ENCODE data around the gene CERS1.
"Not testable (repeated sequence)": the region's sequence is repeated elsewhere in the genome, so short reads cannot be mapped to it uniquely, and the experiment has no call there.

The CERS1 gene

GRCh38 chr19:18917593-18917992, 21.6 kb upstream of the CERS1 start:
- DNase-seq = not testable (repeated sequence)

DNA sequence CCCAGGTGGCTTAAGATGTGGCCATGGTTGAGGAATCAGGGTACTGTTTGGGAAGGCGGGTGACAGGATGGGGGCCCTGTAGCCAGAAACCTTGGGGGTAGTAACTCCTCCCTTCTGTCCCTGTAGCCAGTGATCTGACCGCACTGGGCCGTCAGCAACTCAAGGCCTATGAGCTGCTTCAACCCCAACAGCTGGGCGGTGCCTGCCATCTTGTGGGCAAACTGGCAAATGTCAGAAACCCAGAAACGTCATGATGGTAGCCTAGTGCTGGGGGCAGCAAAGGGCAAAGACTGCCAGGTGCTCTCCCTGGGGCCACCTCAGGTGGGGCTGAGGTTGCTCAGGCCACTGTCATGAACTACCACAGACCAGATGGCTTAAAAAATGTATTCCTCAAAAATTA, 19.7 kb upstream of the CERS1 start:
- DNase-seq = peak; percentile 21

- no peak for DNase-seq
Observed at GRCh38 chr19:18913466-18913865, 17.5 kb upstream of the CERS1 start.

- DNase-seq = no peak
Observed at GRCh38 chr19:18912933-18913332, 17.0 kb upstream of the CERS1 start.

DNA sequence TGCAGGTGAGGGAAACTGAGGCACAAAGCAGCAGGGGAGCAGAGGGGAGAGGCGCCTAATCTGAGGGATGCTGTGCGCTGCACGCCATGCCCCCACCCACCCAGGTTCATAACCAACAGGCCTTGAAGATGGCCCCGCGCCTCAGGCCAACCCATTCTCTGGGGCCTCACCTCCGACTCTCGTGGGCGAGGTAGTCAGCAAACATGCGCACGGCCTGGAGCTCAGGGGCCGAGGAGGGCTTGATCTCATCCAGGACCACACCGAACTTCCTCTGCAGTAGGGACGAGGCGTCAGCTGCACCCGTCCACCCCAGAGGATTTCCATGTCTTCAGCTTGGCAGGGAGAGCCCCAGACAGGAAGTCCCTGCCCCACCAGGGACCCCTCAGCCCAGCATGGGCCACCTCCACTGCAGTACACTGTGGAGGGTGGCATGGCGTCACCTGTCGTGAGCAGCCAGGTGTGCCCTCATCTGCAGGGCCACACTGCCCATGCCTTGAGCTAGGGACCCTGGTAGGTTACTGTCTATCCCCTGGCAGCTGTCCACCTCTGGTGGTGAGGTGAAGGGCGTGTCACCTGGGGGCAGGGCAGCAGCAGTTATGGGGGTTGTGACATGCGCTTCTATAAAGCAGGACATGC, 15.0 kb upstream of the CERS1 start:
- DNase-seq = no peak

DNA sequence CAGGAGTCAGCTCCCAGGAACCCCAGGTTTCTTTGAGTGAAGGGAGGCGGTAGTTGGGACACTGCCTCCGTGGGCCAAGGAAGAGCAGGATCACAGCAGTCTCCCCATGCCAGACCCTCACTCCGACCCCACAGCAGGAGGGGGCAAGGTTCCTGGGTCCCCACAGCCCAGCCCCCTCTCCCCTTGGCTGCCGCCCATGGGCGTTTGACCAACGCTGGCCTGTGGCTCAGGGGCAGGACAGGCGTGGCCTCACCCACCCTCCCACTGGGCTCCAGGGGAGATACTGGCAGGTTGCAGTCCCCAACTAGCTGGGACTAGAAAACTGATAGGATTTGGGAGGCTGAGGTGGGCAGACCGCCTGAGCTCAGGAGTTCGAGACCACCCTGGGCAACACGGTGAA, 14.1 kb upstream of the CERS1 start:
- DNase-seq = no peak

DNA sequence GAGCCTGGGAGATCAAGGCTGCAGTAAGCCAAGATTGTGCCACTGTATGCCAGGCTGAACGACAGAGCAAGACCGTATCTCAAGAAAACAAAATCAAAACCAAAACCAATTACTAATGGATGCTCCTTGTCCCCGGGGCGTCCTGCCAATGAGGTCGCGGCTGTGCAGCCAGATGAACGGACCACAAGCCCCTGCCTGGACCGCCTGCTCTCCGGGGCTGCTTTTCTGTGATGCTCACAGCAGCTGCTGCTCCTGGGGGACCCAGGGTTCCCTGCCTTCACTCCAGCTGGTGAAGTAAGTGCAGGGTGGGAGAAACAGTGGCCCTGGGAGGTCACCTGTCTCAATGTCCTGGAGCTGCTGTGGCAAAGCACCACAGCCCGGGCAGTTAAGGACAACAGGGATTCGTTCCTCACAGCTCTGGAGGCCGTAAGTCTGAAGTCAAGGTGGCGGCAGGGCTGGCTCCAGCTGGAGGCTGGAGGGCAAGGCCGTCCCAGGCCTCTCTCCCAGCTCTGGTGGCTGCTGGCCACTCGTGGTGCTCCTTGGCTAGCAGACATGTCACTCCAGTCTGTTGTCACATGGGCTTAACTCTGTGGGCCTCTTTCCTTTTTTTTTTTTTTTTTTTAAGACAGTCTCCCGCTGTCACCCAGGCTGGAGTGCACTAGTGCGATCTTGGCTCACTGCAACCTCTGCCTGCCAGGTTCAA, 13.1 kb upstream of the CERS1 start:
- no peak for DNase-seq

DNA sequence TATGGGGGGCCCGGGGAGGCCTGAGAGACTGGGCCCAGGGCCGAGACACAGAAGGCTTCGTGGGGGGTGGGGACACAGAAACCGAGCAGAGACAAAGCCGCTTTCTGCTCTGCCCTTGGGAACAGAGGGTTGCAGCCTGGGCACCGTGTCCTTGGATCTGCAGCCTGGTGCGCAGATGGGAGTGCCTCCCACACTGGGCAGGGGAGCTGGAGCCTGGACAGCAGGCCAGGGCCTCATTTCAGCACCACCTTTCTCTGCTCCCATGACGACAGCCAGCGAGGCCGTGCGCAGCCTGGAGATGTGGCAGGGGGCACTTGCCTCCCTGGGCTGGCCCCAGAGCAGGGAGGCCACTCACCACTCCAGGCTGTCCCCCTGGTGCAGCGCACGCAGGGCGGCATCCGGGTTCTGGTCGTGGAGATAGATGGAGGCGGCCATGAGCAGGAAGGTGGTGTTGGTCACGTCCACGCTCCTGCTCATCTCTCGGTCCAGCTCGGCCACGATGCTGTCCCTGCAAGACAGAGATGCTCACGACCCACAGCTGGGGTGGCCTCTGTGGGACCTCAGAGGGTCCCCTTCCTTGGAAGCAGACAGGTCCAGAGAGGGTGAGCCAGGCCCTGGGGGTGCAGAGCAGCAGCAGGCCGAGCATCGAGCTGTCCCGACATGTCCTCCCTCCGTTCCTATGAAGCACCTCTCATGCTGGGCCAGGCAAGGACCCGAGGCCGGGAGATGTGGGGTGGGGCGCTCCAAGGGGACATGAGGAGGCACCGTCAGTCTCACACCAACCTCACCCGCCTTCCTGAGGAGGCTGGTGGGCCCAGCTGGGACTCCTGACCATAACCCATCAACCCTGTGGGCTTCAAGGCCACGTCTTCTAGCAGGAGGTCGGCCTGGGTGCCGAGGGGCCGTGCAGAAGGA, 10.9 kb upstream of the CERS1 start:
- DNase-seq = no peak

- no peak for DNase-seq
Observed at GRCh38 chr19:18905513-18906236, 9.7 kb upstream of the CERS1 start.

GRCh38 chr19:18905058-18905456, 9.1 kb upstream of the CERS1 start:
- DNase-seq = no peak

DNA sequence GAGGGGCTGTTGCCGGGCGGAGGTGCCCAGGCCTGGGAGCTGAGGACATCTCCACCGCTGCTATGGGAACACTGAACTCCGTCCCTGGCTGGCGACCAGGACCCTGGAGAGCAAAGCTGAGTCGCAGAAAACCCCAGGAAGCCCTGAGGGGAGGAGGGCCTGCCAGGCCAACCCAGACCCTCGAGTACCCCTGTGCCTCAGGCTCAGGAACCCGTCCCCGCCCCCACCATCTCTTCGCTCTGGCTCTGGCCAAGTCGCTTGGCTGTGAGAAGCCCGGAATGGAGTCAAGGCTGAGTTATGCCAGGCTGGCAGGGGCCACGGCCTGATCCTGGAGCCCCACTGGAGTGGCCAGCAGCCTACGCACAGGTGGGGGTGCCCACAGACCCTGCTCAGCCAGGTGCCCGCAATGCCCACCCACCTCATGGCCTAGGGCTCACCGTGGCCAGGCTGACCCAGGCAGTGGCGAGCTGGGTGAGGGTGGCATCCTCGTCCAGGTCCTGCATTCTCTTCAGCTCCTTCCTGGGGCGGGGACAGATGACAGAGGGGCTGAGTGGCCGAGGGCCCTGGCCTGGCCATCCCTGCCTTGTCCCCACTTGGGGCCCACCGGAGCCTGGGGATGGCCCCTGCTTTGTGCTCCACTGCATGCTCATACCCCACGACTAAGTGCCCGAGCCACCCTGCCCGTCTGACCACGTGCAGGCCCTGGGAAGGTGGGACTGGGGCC, 8.5 kb upstream of the CERS1 start:
- DNase-seq = no peak

GRCh38 chr19:18903156-18904037, 7.4 kb upstream of the CERS1 start:
- DNase-seq = no peak

GRCh38 chr19:18902519-18902918, 6.6 kb upstream of the CERS1 start:
- DNase-seq = not testable (repeated sequence)

DNA sequence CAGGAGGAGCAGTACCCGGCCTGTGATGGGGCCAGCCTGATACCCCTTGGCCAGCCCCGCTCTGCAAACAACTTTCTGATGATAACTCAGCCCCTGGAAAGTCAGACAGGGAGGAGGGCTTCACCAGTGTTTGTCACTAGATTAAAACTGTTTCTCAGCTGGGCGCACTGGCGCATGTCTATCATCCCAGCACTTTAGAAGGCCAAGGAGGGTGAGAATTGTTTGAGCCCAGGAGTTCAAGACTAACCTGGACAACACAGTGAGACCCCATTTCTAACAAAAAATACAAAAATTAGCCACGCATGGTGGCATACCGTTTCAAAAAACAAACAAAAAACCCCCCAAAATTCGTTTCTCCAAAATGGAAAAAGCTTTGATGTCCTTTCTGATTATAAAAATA, 5.5 kb upstream of the CERS1 start:
- no peak for DNase-seq

DNA sequence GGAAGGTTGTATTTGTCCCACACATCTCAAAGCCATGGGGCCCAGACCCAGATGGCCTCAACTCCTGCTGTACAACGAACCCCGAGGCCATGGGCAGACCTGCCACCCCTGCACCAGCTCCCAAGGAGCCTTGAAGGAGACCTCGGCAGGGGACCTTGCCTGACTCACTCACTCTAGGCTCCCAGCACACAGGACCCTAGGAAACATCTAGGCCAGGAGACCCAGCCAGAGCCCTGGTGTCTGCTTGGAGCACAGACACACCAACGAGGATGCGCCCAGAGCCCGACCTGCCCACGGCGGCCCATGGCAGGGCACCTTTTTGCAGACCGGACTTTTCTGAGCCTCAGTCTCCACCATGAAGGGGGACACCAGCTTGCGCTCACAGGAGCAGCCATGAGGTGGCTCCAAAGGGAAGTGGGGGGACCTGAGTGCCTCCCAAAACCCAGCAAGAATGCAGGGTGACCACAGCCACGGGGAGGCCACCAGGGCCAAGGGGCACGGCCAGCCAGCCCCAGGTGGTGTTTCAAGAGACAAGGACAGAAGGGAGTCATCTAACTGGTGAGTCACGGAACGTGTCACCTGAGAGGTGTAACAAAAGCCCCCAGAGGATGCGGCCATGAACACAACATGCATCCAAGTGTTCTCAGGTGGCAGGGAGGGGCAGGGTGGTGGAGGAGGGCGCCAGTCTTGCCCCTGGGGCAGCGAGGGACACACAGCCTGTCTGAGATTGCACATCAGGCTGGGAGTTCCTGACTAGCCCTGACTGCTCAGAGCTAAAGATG, 4.9 kb upstream of the CERS1 start:
- DNase-seq = no peak

GRCh38 chr19:18899624-18900560, 3.9 kb upstream of the CERS1 start:
- DNase-seq = no peak

DNA sequence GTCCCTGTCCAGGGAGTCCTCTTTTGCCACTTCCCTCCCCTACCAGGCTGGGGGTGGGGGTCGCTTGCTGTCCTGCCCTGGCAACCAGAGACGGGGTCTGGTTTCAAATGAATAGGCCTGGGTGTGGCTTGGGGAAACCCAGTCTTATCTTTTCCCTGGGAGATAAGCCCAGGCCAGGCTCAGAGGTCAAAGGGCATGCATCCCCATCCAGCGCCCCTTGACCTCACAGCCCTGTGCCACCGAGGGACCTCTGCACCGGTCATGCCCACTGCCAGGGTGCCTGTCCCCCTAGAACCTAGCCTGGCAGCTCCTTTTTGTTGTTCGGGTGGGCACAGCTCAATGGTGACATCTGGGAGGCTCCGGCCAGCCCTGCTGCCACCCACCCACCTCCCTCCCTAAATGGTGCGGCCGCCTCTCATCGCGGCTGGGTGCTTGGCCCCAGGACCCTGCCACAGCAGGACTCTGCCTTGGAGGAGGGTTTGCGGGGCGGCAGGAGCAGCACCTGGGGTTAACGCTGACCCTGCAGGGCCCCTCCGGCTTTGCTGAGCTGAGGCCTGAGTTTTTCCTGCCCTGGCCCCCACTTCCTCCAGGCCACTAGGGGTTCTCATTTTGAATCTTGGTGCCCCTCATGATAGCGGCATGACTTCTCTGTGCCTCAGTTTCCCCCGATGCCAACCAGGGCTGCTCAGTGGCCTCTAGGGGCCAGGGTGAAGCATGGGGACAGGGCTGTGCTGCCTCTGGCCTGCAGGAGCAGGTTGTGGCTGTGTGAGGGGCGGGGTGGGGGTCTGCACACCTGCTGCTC, 2.9 kb upstream of the CERS1 start:
- DNase-seq = no peak

GRCh38 chr19:18898081-18898606, 2.2 kb upstream of the CERS1 start:
- no peak for DNase-seq

Data from NCI-H1694 treated with DMSO at 0.1 percent for 48 hours (cell line).